Endometrium (tissue), 2 donors: ENCODE data around the gene FLT1.

Experiments
- FAIRE-seq: peaks from 2 replicates; lab custom pipeline; 2012; peaks lifted over from hg19 to GRCh38; lab: Jason Lieb, UNC
- donor health status: control.
- donor health status: control.

The FLT1 gene

GRCh38 chr13:28488376-28489005, 6.4 kb downstream of the FLT1 start:
- no peak for FAIRE-seq

GRCh38 chr13:28485996-28486543, 8.9 kb downstream of the FLT1 start:
- no peak for FAIRE-seq

GRCh38 chr13:28485551-28485950, 9.4 kb downstream of the FLT1 start:
- no peak for FAIRE-seq

- FAIRE-seq = no peak
Observed at GRCh38 chr13:28485097-28485496, 9.8 kb downstream of the FLT1 start.

GRCh38 chr13:28483313-28483931, 11.5 kb downstream of the FLT1 start:
- no peak for FAIRE-seq

- FAIRE-seq = no peak
Observed at GRCh38 chr13:28479005-28479404, 15.9 kb downstream of the FLT1 start.

GRCh38 chr13:28478127-28478526, 16.8 kb downstream of the FLT1 start:
- FAIRE-seq = no peak

GRCh38 chr13:28477709-28477973, 17.3 kb downstream of the FLT1 start:
- no peak for FAIRE-seq

- FAIRE-seq = no peak
Observed at GRCh38 chr13:28476919-28477708, 17.8 kb downstream of the FLT1 start.

GRCh38 chr13:28475916-28476725, 18.8 kb downstream of the FLT1 start:
- no peak for FAIRE-seq

GRCh38 chr13:28474491-28475134, 20.3 kb downstream of the FLT1 start:
- FAIRE-seq = no peak

- FAIRE-seq = no peak
Observed at GRCh38 chr13:28473044-28473443, 21.9 kb downstream of the FLT1 start.

GRCh38 chr13:28471421-28471820, 23.5 kb downstream of the FLT1 start:
- no peak for FAIRE-seq

GRCh38 chr13:28470296-28470695, 24.6 kb downstream of the FLT1 start:
- no peak for FAIRE-seq

- no peak for FAIRE-seq
Observed at GRCh38 chr13:28469316-28469715, 25.6 kb downstream of the FLT1 start.

- FAIRE-seq = no peak
Observed at GRCh38 chr13:28468023-28468915, 26.7 kb downstream of the FLT1 start.

GRCh38 chr13:28467034-28467433, 27.9 kb downstream of the FLT1 start:
- FAIRE-seq = no peak

GRCh38 chr13:28466151-28466550, 28.8 kb downstream of the FLT1 start:
- no peak for FAIRE-seq

- no peak for FAIRE-seq
Observed at GRCh38 chr13:28464861-28465460, 30.0 kb downstream of the FLT1 start.

- no peak for FAIRE-seq
Observed at GRCh38 chr13:28463481-28463880, 31.4 kb downstream of the FLT1 start.

- no peak for FAIRE-seq
Observed at GRCh38 chr13:28459911-28460310, 35.0 kb downstream of the FLT1 start.
